ENCODE results near the gene ARHGEF7.

- TF ChIP-seq POLR2A (IDR thresholded peaks at IDR 0.05) (no peak), CTCF (IDR thresholded peaks at IDR 0.05) (no peak)
Observed at GRCh38 chr13:111122056-111122455, 6.9 kb downstream of the ARHGEF7 start.

Data from lower leg skin (tissue), 3 donors.